ENCODE measurements around the gene ZNF451. TPM values are rescaled to one million over a fixed set of nuclear protein-coding genes. Genes with fewer than 3 reads are reported as not detected.

ZNF451 gene
- total RNA-seq, 1 experiment from 2014 or later = 68.7 TPM

- no peak for TF ChIP-seq CTCF (IDR thresholded peaks at IDR 0.05; ENCODE audit: unreplicated experiment)
- Mint-ChIP-seq H3K27ac (ENCODE audit: unreplicated experiment) (no peak overlapping the region), H3K4me1 (ENCODE audit: low read depth, unreplicated experiment) (no peaks in the 10 kb centered on the region), H3K9me3 (ENCODE audit: low read depth, unreplicated experiment) (no peaks in the 10 kb centered on the region), H3K27me3 (ENCODE audit: unreplicated experiment) (no peaks in the 10 kb centered on the region), H3K36me3 (ENCODE audit: insufficient read depth, unreplicated experiment) (peaks cover 4% of the 10 kb centered on the region), H3K4me3 (ENCODE audit: low read depth, unreplicated experiment) (no peak overlapping the region)
- intact Hi-C loops (cut with micrococcal nuclease; ENCODE audit: unreplicated experiment) = no loop called here
- DNase-seq = no peak
- BruUV-seq (replicated peaks) = no TSS peak
- CTCF ChIA-PET = no interaction called here
Measured at GRCh38 chr6:57069920-57070331, 20.1 kb upstream of the ZNF451 start.

GRCh38 chr6:57072108-57072507 lies 17.9 kb upstream of the ZNF451 start:
- BruUV-seq (replicated peaks) = no TSS peak
- DNase-seq = no peak
- intact Hi-C loops (cut with micrococcal nuclease; ENCODE audit: unreplicated experiment) = no loop called here
- Mint-ChIP-seq H3K9me3 (ENCODE audit: low read depth, unreplicated experiment) (no peaks in the 10 kb centered on the region), H3K4me1 (ENCODE audit: low read depth, unreplicated experiment) (no peaks in the 10 kb centered on the region), H3K4me3 (ENCODE audit: low read depth, unreplicated experiment) (no peak overlapping the region), H3K27me3 (ENCODE audit: unreplicated experiment) (no peaks in the 10 kb centered on the region), H3K27ac (ENCODE audit: unreplicated experiment) (no peak overlapping the region), H3K36me3 (ENCODE audit: insufficient read depth, unreplicated experiment) (no peaks in the 10 kb centered on the region)
- no peak for TF ChIP-seq CTCF (IDR thresholded peaks at IDR 0.05; ENCODE audit: unreplicated experiment)
- CTCF ChIA-PET = no interaction called here

GRCh38 chr6:57074383-57074782 lies 15.6 kb upstream of the ZNF451 start:
- DNase-seq = no peak
- Mint-ChIP-seq H3K36me3 (ENCODE audit: insufficient read depth, unreplicated experiment) (no peaks in the 10 kb centered on the region), H3K4me1 (ENCODE audit: low read depth, unreplicated experiment) (no peaks in the 10 kb centered on the region), H3K9me3 (ENCODE audit: low read depth, unreplicated experiment) (no peaks in the 10 kb centered on the region), H3K27me3 (ENCODE audit: unreplicated experiment) (no peaks in the 10 kb centered on the region), H3K4me3 (ENCODE audit: low read depth, unreplicated experiment) (no peak overlapping the region), H3K27ac (ENCODE audit: unreplicated experiment) (no peak overlapping the region)
- CTCF ChIA-PET = no interaction called here
- intact Hi-C loops (cut with micrococcal nuclease; ENCODE audit: unreplicated experiment) = no loop called here
- BruUV-seq (replicated peaks) = no TSS peak
- TF ChIP-seq CTCF (IDR thresholded peaks at IDR 0.05; ENCODE audit: unreplicated experiment) = no peak

GRCh38 chr6:57075092-57075491 lies 14.9 kb upstream of the ZNF451 start:
- Mint-ChIP-seq H3K4me3 (ENCODE audit: low read depth, unreplicated experiment) (no peak overlapping the region), H3K27ac (ENCODE audit: unreplicated experiment) (no peak overlapping the region), H3K36me3 (ENCODE audit: insufficient read depth, unreplicated experiment) (no peaks in the 10 kb centered on the region), H3K9me3 (ENCODE audit: low read depth, unreplicated experiment) (no peaks in the 10 kb centered on the region), H3K4me1 (ENCODE audit: low read depth, unreplicated experiment) (no peaks in the 10 kb centered on the region), H3K27me3 (ENCODE audit: unreplicated experiment) (no peaks in the 10 kb centered on the region)
- DNase-seq = no peak
- BruUV-seq (replicated peaks) = no TSS peak
- no peak for TF ChIP-seq CTCF (IDR thresholded peaks at IDR 0.05; ENCODE audit: unreplicated experiment)
- intact Hi-C loops (cut with micrococcal nuclease; ENCODE audit: unreplicated experiment) = no loop called here
- CTCF ChIA-PET = no interaction called here

All from Calu3 (cell line).